H1 (cell line): ENCODE measurements around the gene ASB11.

Experiments used
- ASH2L ChIP-seq: fragments of 200-600, 300-600 bp; sonication (generic); IDR thresholded peaks from one replicate; pipeline ENCODE4 v1.7.1; 2017; ENCODE audit warnings: low read length
- EGR1 ChIP-seq: IDR thresholded peaks from 2 replicates; pipeline ENCODE4 v1.6.1; 2011; ENCODE audit warnings: low read depth, low read length, borderline replicate concordance
- EP300 ChIP-seq, 2 experiments: IDR thresholded peaks; 1 replicate in 1 of 2; 2 replicates in 1 of 2; pipeline ENCODE4 v1.6.1; 2011 to 2012; ENCODE audit warnings: low read depth in 2 of 2, low read length in 2 of 2, mild to moderate bottlenecking in 2 of 2, borderline replicate concordance in 1 of 2, inconsistent platforms in 1 of 2, moderate library complexity in 1 of 2
- EZH2 ChIP-seq: fragments of 200-600 bp; sonication (generic); IDR thresholded peaks from 2 replicates; pipeline ENCODE4 v1.7.1; 2012; ENCODE audit warnings: low read depth, mild to moderate bottlenecking, moderate library complexity, low read length, inconsistent platforms; ENCODE audit not compliant: severe bottlenecking
- JUN ChIP-seq: IDR thresholded peaks from 2 replicates; pipeline ENCODE4 v1.6.1; 2011; ENCODE audit warnings: low read depth, mild to moderate bottlenecking, improper control_type of control experiment, low read length
- KDM1A ChIP-seq: fragments of 200-600, 300-600 bp; sonication (generic); IDR thresholded peaks from 2 replicates; pipeline ENCODE4 v1.7.1; 2016; ENCODE audit warnings: mild to moderate bottlenecking, low read length, borderline replicate concordance
- POLR2A ChIP-seq, 2 experiments: IDR thresholded peaks; 1 replicate in 1 of 2; 2 replicates in 1 of 2; pipeline ENCODE4 v1.6.1; 2011; ENCODE audit warnings: low read depth in 2 of 2, low read length in 2 of 2, mild to moderate bottlenecking in 2 of 2; ENCODE audit errors: control extremely low read depth in 1 of 2
- POLR2AphosphoS5 ChIP-seq: IDR thresholded peaks from 2 replicates; pipeline ENCODE4 v1.6.1; 2011; ENCODE audit warnings: low read depth, low read length
- SP4 ChIP-seq: IDR thresholded peaks from 2 replicates; pipeline ENCODE4 v1.6.1; 2012; ENCODE audit warnings: low read length, inconsistent platforms
- ZNF274 ChIP-seq: IDR thresholded peaks from 2 replicates; pipeline ENCODE4 v1.7.0; 2012; ENCODE audit warnings: low read length, borderline replicate concordance; ENCODE audit errors: extremely low read depth
- TF ChIP-seq, protein P1 (sequence below): IDR thresholded peaks from 2 replicates; pipeline ENCODE4 v1.6.1; 2011; ENCODE audit warnings: low read length, improper control_type of control experiment
- TF ChIP-seq, protein P2 (sequence below), 3 experiments: IDR thresholded peaks; 1 replicate in 2 of 3; 2 replicates in 1 of 3; pipeline versions ENCODE4 v1.5.1 to v1.6.1; 2011; ENCODE audit warnings: low read length in 3 of 3, mild to moderate bottlenecking in 3 of 3, inconsistent platforms in 2 of 3, low read depth in 1 of 3, moderate library complexity in 1 of 3; ENCODE audit not compliant: insufficient read depth in 1 of 3; ENCODE audit errors: control extremely low read depth in 1 of 3

DNA sequence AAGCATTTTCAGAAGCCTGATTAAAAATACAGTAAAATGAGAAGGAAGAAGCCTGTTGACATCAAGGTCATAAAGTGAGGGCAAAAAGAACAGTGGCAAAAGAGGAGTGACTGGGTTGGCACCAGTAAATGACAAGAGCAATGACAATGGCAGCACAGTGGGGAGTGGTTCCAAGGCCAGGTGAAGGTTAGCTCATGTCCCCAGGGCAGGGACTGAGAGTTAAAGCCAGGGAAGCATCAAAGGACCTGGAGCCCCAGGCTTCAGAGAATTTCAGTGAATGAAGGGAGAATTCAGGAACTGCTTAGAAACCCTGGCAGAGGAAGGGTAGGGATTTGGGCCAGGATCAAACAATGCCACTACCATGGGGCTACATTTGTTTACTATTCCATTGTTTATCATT lies 28.7 kb upstream of the ASB11 start:
- TF ChIP-seq, protein P1, sequence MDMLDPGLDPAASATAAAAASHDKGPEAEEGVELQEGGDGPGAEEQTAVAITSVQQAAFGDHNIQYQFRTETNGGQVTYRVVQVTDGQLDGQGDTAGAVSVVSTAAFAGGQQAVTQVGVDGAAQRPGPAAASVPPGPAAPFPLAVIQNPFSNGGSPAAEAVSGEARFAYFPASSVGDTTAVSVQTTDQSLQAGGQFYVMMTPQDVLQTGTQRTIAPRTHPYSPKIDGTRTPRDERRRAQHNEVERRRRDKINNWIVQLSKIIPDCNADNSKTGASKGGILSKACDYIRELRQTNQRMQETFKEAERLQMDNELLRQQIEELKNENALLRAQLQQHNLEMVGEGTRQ, result no peak
- no peak for TF ChIP-seq POLR2AphosphoS5
- TF ChIP-seq JUN, result no peak
- TF ChIP-seq, protein P2, sequence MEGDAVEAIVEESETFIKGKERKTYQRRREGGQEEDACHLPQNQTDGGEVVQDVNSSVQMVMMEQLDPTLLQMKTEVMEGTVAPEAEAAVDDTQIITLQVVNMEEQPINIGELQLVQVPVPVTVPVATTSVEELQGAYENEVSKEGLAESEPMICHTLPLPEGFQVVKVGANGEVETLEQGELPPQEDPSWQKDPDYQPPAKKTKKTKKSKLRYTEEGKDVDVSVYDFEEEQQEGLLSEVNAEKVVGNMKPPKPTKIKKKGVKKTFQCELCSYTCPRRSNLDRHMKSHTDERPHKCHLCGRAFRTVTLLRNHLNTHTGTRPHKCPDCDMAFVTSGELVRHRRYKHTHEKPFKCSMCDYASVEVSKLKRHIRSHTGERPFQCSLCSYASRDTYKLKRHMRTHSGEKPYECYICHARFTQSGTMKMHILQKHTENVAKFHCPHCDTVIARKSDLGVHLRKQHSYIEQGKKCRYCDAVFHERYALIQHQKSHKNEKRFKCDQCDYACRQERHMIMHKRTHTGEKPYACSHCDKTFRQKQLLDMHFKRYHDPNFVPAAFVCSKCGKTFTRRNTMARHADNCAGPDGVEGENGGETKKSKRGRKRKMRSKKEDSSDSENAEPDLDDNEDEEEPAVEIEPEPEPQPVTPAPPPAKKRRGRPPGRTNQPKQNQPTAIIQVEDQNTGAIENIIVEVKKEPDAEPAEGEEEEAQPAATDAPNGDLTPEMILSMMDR (IDR thresholded peaks at IDR 0.05; ENCODE audit: control extremely low read depth in 1 of 3, insufficient read depth in 1 of 3, low read depth in 1 of 3, low read length in 3 of 3), result no peak
- TF ChIP-seq POLR2A (IDR thresholded peaks at IDR 0.05; ENCODE audit: control extremely low read depth in 1 of 2, low read depth in 2 of 2, low read length in 2 of 2), result no peak
- no peak for TF ChIP-seq EGR1
- no peak for TF ChIP-seq EP300 (IDR thresholded peaks at IDR 0.05; ENCODE audit: borderline replicate concordance in 1 of 2, low read depth in 2 of 2, low read length in 2 of 2)
- TF ChIP-seq EZH2, result no peak
- no peak for TF ChIP-seq ASH2L
- TF ChIP-seq ZNF274, result no peak
- no peak for TF ChIP-seq SP4
- no peak for TF ChIP-seq KDM1A
